Stimulated activated CD4-positive, alpha-beta T cell treated with anti-CD3 and anti-CD28 coated beads, TNF-alpha, amount 100 ng/mL, for 48 hours (primary cell): ENCODE measurements around the gene TMPRSS12.
"Not testable (repeated sequence)": the region's sequence is repeated elsewhere in the genome, so short reads cannot be mapped to it uniquely, and the experiment has no call there.

ENCODE experiments used
- DNase-seq, 3 donors: peaks; one replicate each; pipeline ENCODE4 v3.0.0-alpha.2; 2020; ENCODE audit warnings: low read depth in 3 of 3

Gene TMPRSS12

GRCh38 chr12:50842637-50843493, at the start of gene TMPRSS12:
Gene TMPRSS12 (plus strand): TSS chr12:50842926. CDS start chr12:50842965, 39 bp downstream.
- DNase-seq: no peak

- DNase-seq: no peak
Measured at GRCh38 chr12:50799908-50800307, 42.8 kb upstream of the TMPRSS12 start.

- DNase-seq: no peak
Measured at GRCh38 chr12:50803230-50803875, 39.4 kb upstream of the TMPRSS12 start.

GRCh38 chr12:50806176-50806575, 36.5 kb upstream of the TMPRSS12 start:
- DNase-seq: no peak

- not testable (repeated sequence) for DNase-seq
Measured at GRCh38 chr12:50809131-50809530, 33.6 kb upstream of the TMPRSS12 start.

GRCh38 chr12:50814921-50815320, 27.8 kb upstream of the TMPRSS12 start:
- DNase-seq: not testable (repeated sequence)

- DNase-seq: no peak
Measured at GRCh38 chr12:50820177-50820576, 22.5 kb upstream of the TMPRSS12 start.

GRCh38 chr12:50822082-50822481, 20.6 kb upstream of the TMPRSS12 start:
- no peak for DNase-seq

- not testable (repeated sequence) for DNase-seq
Measured at GRCh38 chr12:50823724-50824123, 19.0 kb upstream of the TMPRSS12 start.

GRCh38 chr12:50824914-50825313, 17.8 kb upstream of the TMPRSS12 start:
- no peak for DNase-seq

GRCh38 chr12:50825372-50825838, 17.3 kb upstream of the TMPRSS12 start:
- DNase-seq: no peak

GRCh38 chr12:50828121-50828520, 14.6 kb upstream of the TMPRSS12 start:
- no peak for DNase-seq

- no peak for DNase-seq
Measured at GRCh38 chr12:50828886-50829285, 13.8 kb upstream of the TMPRSS12 start.

- not testable (repeated sequence) for DNase-seq
Measured at GRCh38 chr12:50833801-50834200, 8.9 kb upstream of the TMPRSS12 start.

- DNase-seq: no peak
Measured at GRCh38 chr12:50839042-50839441, 3.7 kb upstream of the TMPRSS12 start.

- no peak for DNase-seq
Measured at GRCh38 chr12:50840809-50841487, 1.8 kb upstream of the TMPRSS12 start.

GRCh38 chr12:50841716-50842531, 802 bp upstream of the TMPRSS12 start:
- DNase-seq: no peak

- DNase-seq: no peak
Measured at GRCh38 chr12:50845021-50845647, 2.4 kb downstream of the TMPRSS12 start.

GRCh38 chr12:50848963-50849362, 6.2 kb downstream of the TMPRSS12 start:
- DNase-seq: no peak

- not testable (repeated sequence) for DNase-seq
Measured at GRCh38 chr12:50855218-50855617, 12.5 kb downstream of the TMPRSS12 start.

GRCh38 chr12:50855679-50856078, 13.0 kb downstream of the TMPRSS12 start:
- DNase-seq: not testable (repeated sequence)
